Fibroblast of lung (primary cell): ENCODE results near the gene RXFP4. TPM values are rescaled to one million over a fixed set of nuclear protein-coding genes. Genes with fewer than 3 reads are reported as not detected.

Source experiments
- DNase-seq, 2 donors: peaks; one replicate each; pipeline versions ENCODE4 v3.0.0 to v3.0.0-alpha.2; 2010; ENCODE audit warnings: low read depth in 2 of 2
- H2AFZ ChIP-seq: 2 replicates; pipeline ENCODE4 v1.5.1; 2012; ENCODE audit warnings: low read length, control low read depth, inconsistent platforms
- H3K27ac ChIP-seq: 2 replicates; pipeline ENCODE4 v1.5.1; 2011; ENCODE audit warnings: low read length, control low read depth; ENCODE audit not compliant: insufficient read depth
- H3K27me3 ChIP-seq: 2 replicates; pipeline ENCODE4 v1.5.1; 2011; ENCODE audit warnings: mild to moderate bottlenecking, low read length; ENCODE audit not compliant: control insufficient read depth, insufficient read depth
- H3K36me3 ChIP-seq: 2 replicates; pipeline ENCODE4 v1.5.1; 2011; ENCODE audit warnings: low read length; ENCODE audit not compliant: control insufficient read depth, insufficient read depth
- H3K4me1 ChIP-seq: 2 replicates; pipeline ENCODE4 v1.5.1; 2011; ENCODE audit warnings: low read length; ENCODE audit not compliant: control insufficient read depth, insufficient read depth; ENCODE audit errors: extremely low read depth
- H3K4me2 ChIP-seq: 2 replicates; pipeline ENCODE4 v1.5.1; 2011; ENCODE audit warnings: low read length, control low read depth; ENCODE audit not compliant: insufficient read depth; ENCODE audit errors: extremely low read depth
- H3K4me3 ChIP-seq, 4 experiments: fragments of 200-600 bp in 1 of 4; sonication (generic) in 1 of 4; replicated peaks in 1 of 4; 2 replicates each; pipeline ENCODE4 v1.5.1; 2011 to 2016; ENCODE audit warnings: low read length in 4 of 4, low read depth in 3 of 4, mild to moderate bottlenecking in 3 of 4, control low read depth in 2 of 4, inconsistent platforms in 1 of 4, mixed read lengths in 1 of 4; ENCODE audit not compliant: insufficient read depth in 1 of 4; ENCODE audit errors: control extremely low read depth in 1 of 4
- H3K79me2 ChIP-seq: 2 replicates; pipeline ENCODE4 v1.5.1; 2012; ENCODE audit warnings: mild to moderate bottlenecking, low read length, inconsistent platforms; ENCODE audit not compliant: control insufficient read depth, insufficient read depth
- H3K9ac ChIP-seq: 2 replicates; pipeline ENCODE4 v1.5.1; 2011; ENCODE audit warnings: mild to moderate bottlenecking, low read length, control low read depth; ENCODE audit not compliant: insufficient read depth
- H3K9me3 ChIP-seq: 2 replicates; pipeline ENCODE4 v1.5.1; 2012; ENCODE audit warnings: low read depth, low read length; ENCODE audit not compliant: control insufficient read depth, insufficient read depth
- H4K20me1 ChIP-seq: 2 replicates; pipeline ENCODE4 v1.5.1; 2011; ENCODE audit warnings: low read length; ENCODE audit not compliant: control insufficient read depth, insufficient read depth; ENCODE audit errors: extremely low read depth
- EZH2 ChIP-seq: IDR thresholded peaks from 2 replicates; pipeline ENCODE4 v1.5.1; 2012; ENCODE audit warnings: low read length, control low read depth, mild to moderate bottlenecking; ENCODE audit errors: missing control alignments
- polyA plus RNA-seq, 2 donors: library from polyadenylated mRNA; depleted of rRNA in 1 of 2; stranded (reverse) in 1 of 2; unstranded in 1 of 2; fragments of >200 nt; gene quantifications; 2 replicates each; pipeline ENCODE4 v1.2.1, GENCODE V29; 2011 to 2012; ENCODE audit warnings: missing spikeins in 1 of 2
- total RNA-seq: library from RNA; depleted of rRNA; stranded (reverse); fragments of >200 nt; gene quantifications from 2 replicates; pipeline ENCODE4 v1.2.1, GENCODE V29; 2014
- TF ChIP-seq, protein P1 (sequence below), 2 donors: IDR thresholded peaks in 1 of 2; conservative IDR thresholded peaks in 1 of 2; 1 replicate in 1 of 2; 2 replicates in 1 of 2; pipeline ENCODE4 v1.5.1; 2011 to 2012; ENCODE audit warnings: low read length in 2 of 2, control low read depth in 1 of 2, inconsistent platforms in 1 of 2, low read depth in 1 of 2, mild to moderate bottlenecking in 1 of 2

Gene RXFP4
- total and polyA plus RNA-seq, 2 donors (not counting 1 experiment from before 2014, with no cell fraction given), result not detected

DNA sequence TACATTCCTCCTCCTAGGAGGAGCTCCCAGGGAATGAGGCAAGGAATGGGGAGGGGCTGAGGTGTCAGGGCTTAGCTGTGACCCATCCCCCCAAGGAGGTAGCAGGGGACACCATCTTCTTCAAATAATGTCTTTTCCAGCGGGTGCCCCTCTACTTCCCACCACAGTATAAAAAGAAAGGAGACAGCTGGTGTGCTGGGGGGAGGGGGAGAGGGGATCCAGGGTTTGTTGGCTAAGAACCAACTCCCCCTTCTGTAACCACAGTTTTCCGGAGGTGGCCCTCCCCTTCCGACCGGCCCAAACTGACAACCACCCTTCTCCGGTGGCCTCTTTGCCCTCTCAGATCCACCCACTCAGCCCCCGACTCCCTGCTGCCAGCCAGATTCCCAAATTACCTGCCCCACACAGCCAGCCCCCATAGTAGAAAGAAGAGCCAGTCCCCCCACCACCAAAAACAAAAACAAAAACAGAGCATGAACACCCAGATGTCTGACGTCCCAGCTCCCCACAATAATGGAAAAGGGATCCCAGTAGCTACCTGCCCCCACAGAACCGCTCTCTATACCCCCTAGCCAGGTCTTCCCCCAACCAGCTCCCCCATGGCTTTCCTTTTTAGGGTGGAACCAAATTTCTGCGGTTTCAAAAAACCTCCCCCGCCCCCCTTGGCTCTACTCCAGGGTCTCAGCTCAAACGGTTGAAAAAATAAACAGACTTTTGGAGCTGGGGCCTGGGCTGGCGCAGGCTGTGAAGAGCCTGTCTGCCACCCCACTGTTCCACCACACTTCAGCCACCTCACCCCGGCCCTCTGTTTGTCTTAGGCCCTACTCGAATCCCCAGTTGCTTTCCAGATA lies 34.8 kb downstream of the RXFP4 start:
- peak overlapping the region; percentile 93 for H3K4me2 ChIP-seq
- H3K79me2 ChIP-seq, result peaks cover 90% of the 10 kb centered on the region
- peak; percentile 73 to 89 for DNase-seq
- H3K9me3 ChIP-seq, result no peaks in the 10 kb centered on the region
- no peaks in the 10 kb centered on the region for H4K20me1 ChIP-seq
- TF ChIP-seq, protein P1, sequence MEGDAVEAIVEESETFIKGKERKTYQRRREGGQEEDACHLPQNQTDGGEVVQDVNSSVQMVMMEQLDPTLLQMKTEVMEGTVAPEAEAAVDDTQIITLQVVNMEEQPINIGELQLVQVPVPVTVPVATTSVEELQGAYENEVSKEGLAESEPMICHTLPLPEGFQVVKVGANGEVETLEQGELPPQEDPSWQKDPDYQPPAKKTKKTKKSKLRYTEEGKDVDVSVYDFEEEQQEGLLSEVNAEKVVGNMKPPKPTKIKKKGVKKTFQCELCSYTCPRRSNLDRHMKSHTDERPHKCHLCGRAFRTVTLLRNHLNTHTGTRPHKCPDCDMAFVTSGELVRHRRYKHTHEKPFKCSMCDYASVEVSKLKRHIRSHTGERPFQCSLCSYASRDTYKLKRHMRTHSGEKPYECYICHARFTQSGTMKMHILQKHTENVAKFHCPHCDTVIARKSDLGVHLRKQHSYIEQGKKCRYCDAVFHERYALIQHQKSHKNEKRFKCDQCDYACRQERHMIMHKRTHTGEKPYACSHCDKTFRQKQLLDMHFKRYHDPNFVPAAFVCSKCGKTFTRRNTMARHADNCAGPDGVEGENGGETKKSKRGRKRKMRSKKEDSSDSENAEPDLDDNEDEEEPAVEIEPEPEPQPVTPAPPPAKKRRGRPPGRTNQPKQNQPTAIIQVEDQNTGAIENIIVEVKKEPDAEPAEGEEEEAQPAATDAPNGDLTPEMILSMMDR (conservative IDR thresholded peaks at IDR 0.05 in 1 of 2, IDR thresholded peaks at IDR 0.05 in 1 of 2; ENCODE audit: low read depth in 1 of 2, low read length in 2 of 2), result no peak
- TF ChIP-seq EZH2, result no peak
- H3K27ac ChIP-seq, result peak overlapping the region; percentile 87
- no peak overlapping the region for H2AFZ ChIP-seq
- H3K4me1 ChIP-seq, result peaks cover 30% of the 10 kb centered on the region
- peaks cover 1% of the 10 kb centered on the region for H3K36me3 ChIP-seq
- H3K4me3 ChIP-seq, result peak overlapping the region; percentile 67 to 90 (median 80)
- peak overlapping the region; percentile 76 for H3K9ac ChIP-seq
- no peaks in the 10 kb centered on the region for H3K27me3 ChIP-seq

DNA sequence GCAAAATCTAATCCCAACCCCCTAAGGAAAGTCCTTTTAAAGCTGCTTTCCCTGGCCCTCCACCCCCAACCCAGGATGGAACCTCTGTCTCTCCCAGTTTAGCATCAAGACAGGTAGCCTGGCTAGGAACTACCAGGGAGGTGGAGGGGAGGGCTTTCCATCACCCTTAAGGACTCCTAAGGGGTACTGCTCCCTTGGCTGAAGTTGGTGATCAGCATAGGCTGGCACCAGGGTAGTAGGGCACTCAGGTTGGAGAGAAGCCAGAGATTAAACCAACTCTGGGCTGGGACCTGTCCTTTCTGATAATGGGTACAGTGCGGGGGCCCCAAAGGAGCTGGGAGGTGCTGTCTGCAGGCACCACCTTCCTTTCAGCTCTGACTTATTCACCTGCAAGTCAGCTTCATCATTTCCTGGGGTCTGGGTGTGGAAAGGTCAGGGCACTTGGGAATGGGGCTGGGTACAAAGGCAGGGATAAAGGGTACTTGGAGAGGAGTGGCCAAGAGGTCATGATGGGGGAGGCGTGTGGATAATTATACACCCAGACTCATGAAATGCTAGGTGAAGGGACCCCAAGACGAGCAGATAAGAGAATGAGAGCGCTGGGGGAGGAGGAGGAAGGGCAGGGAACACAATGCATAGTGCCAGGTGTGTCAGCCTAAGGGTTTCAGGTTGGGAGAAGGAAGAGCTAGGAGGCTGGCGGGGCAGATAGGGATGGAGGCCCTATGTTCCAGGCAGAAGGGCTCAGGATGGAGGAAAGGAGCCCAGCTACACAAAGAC lies 35.7 kb downstream of the RXFP4 start:
- H3K9ac ChIP-seq, result peak overlapping the region; percentile 76
- peak overlapping the region; percentile 93 for H3K4me2 ChIP-seq
- H3K79me2 ChIP-seq, result peaks cover 88% of the 10 kb centered on the region
- H2AFZ ChIP-seq, result no peak overlapping the region
- peaks cover 1% of the 10 kb centered on the region for H3K36me3 ChIP-seq
- TF ChIP-seq, protein P1 (conservative IDR thresholded peaks at IDR 0.05 in 1 of 2, IDR thresholded peaks at IDR 0.05 in 1 of 2; ENCODE audit: low read depth in 1 of 2, low read length in 2 of 2), result no peak
- TF ChIP-seq EZH2, result no peak
- no peaks in the 10 kb centered on the region for H4K20me1 ChIP-seq
- H3K4me1 ChIP-seq, result peaks cover 34% of the 10 kb centered on the region
- no peaks in the 10 kb centered on the region for H3K9me3 ChIP-seq
- no peaks in the 10 kb centered on the region for H3K27me3 ChIP-seq
- peak overlapping the region; percentile 67 to 90 (median 80) for H3K4me3 ChIP-seq
- no peak for DNase-seq
- H3K27ac ChIP-seq, result peak overlapping the region; percentile 87

DNA sequence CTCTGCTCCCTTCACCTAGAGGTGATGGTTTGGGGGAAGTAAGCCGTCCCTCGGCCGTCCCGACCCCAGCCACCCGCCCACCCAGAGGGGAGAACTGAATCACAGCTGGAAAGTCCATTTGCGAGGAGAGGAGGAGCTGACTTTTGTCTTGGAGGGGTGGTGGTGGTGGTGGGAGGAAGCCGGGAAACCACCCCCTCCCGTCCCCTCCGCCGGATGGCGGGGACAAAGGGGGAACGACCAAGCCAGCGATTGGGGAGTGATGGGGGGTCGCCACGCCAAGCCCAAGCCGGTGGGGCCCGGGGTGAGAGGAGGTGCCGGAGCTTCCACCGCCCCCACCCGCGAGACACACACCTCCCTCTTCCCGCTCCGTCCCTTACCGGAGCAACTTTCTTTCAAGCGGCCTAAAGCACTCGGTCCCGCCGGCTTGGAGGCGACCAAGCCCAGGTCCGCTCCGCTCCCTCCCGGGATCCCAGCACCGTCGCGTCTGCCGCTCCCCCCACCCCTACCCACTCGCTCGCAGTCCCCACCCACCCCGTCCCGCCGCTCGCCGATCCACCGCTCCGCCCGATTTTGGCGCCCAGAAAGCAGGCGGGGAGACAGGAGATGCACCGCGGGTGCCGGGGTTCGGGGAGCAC lies 36.4 kb downstream of the RXFP4 start:
- peaks cover 87% of the 10 kb centered on the region for H3K79me2 ChIP-seq
- H3K27ac ChIP-seq, result peak overlapping the region; percentile 87
- H2AFZ ChIP-seq, result no peak overlapping the region
- no peaks in the 10 kb centered on the region for H3K27me3 ChIP-seq
- no peak for TF ChIP-seq EZH2
- TF ChIP-seq, protein P1 (conservative IDR thresholded peaks at IDR 0.05 in 1 of 2, IDR thresholded peaks at IDR 0.05 in 1 of 2; ENCODE audit: low read depth in 1 of 2, low read length in 2 of 2), result no peak
- peak overlapping the region; percentile 93 for H3K4me2 ChIP-seq
- no peaks in the 10 kb centered on the region for H4K20me1 ChIP-seq
- peak overlapping the region; percentile 67 to 90 (median 80) for H3K4me3 ChIP-seq
- H3K9me3 ChIP-seq, result no peaks in the 10 kb centered on the region
- no peak for DNase-seq
- H3K36me3 ChIP-seq, result peaks cover 1% of the 10 kb centered on the region
- peaks cover 36% of the 10 kb centered on the region for H3K4me1 ChIP-seq
- H3K9ac ChIP-seq, result peak overlapping the region; percentile 76
